HG03159 (cell line): ENCODE measurements around the gene MRAP.

Experiments
- ATAC-seq: cut with Tn5 transposase; IDR thresholded peaks from one replicate; pipeline ENCODE4 v1.9.1; 2021; ENCODE audit warnings: mild to moderate bottlenecking, moderate library complexity; ENCODE audit not compliant: unreplicated experiment

Gene MRAP

GRCh38 chr21:32321480-32321879 lies 22.8 kb downstream of the MRAP start:
- no peak for ATAC-seq

GRCh38 chr21:32322103-32322502 lies 23.4 kb downstream of the MRAP start:
- ATAC-seq: no peak

- no peak for ATAC-seq
These were observed 24.0 kb downstream of the MRAP start for GRCh38 chr21:32322676-32323075.

GRCh38 chr21:32325706-32326105 lies 27.1 kb downstream of the MRAP start:
- ATAC-seq: no peak

GRCh38 chr21:32328595-32328994 lies 29.9 kb downstream of the MRAP start:
- ATAC-seq: no peak

- ATAC-seq: no peak
These were observed 30.7 kb downstream of the MRAP start for GRCh38 chr21:32329331-32329730.

GRCh38 chr21:32329776-32330175 lies 31.1 kb downstream of the MRAP start:
- ATAC-seq: no peak

GRCh38 chr21:32330784-32331311 lies 32.2 kb downstream of the MRAP start:
- no peak for ATAC-seq

- no peak for ATAC-seq
These were observed 33.0 kb downstream of the MRAP start for GRCh38 chr21:32331444-32332305.

GRCh38 chr21:32332463-32332951 lies 33.9 kb downstream of the MRAP start:
- ATAC-seq: no peak

GRCh38 chr21:32333953-32334673 lies 35.5 kb downstream of the MRAP start:
- ATAC-seq: no peak

- ATAC-seq: no peak
These were observed 36.4 kb downstream of the MRAP start for GRCh38 chr21:32334980-32335531.

- ATAC-seq: no peak
These were observed 37.2 kb downstream of the MRAP start for GRCh38 chr21:32335601-32336575.

- no peak for ATAC-seq
These were observed 38.1 kb downstream of the MRAP start for GRCh38 chr21:32336711-32337110.

GRCh38 chr21:32337206-32337605 lies 38.6 kb downstream of the MRAP start:
- no peak for ATAC-seq

GRCh38 chr21:32338209-32338921 lies 39.7 kb downstream of the MRAP start:
- no peak for ATAC-seq

- no peak for ATAC-seq
These were observed 42.5 kb downstream of the MRAP start for GRCh38 chr21:32340863-32341848.

- ATAC-seq: no peak
These were observed 48.3 kb downstream of the MRAP start for GRCh38 chr21:32346951-32347350.
